Lung microvascular endothelial cell (primary cell): ENCODE results near the gene CYB561A3. TPM values are rescaled to one million over a fixed set of nuclear protein-coding genes. Genes with fewer than 3 reads are reported as not detected.
A peak's percentile ranks its signal among the peaks of the same experiment; 100 is the strongest.

Experiments used
- DNase-seq, 2 donors: peaks; one replicate each; pipeline versions ENCODE4 v3.0.0 to v3.0.0-alpha.2; 2010; ENCODE audit warnings: low read depth in 2 of 2
- total RNA-seq: library from RNA; depleted of rRNA; stranded (reverse); fragments of >200 nt; gene quantifications from 2 replicates; pipeline ENCODE4 v1.2.1, GENCODE V29; 2014

The CYB561A3 gene
- total RNA-seq, 1 donor from 2014 or later, result 76.4 TPM

- DNase-seq, result no peak
Measured at GRCh38 chr11:61345954-61346843, 15.5 kb downstream of the CYB561A3 start.

DNA sequence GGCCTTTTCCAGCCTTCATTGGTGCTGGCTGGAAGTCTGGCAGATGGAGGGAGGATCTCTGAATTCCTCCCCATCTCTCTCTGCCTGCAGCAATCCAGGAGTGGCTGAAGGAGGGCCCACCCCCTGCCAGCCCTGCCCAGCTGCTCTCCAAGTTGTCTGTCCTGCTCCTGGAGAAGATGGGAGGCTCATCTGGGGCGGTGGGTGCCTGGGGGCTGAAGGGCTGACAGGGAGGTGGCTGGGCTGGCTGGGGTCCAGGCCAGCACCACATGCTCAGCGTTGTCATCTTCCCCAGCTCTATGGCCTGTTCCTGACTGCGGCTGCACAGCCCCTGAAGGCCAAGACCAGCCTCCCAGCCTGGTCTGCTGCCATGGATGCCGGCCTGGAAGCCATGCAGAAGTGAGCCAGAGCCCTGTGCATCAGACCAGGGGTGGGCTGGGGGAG lies 16.5 kb downstream of the CYB561A3 start:
- no peak for DNase-seq

- no peak for DNase-seq
Measured at GRCh38 chr11:61343792-61344745, 17.6 kb downstream of the CYB561A3 start.

GRCh38 chr11:61342207-61342803 lies 19.4 kb downstream of the CYB561A3 start:
- DNase-seq, result no peak

DNA sequence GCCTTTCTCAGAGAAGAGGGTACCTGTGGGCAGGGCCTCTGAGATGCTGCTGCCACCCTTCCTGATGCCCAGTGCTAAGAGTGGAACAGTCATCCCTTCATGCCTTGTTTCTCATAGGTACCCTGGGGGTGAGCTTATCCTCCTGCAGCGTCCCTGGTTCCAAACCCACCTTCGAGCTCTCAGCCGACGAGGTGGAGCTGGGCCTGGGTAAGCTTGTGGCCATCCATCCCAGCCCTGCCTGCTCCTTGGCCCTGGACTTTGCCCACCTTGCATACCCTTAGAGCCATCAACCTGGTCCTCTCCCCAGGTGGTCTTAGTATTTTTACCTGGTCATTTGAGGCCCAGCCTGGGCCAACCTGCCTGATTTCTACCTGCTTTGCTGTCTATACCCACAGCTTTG lies 20.0 kb downstream of the CYB561A3 start:
- no peak for DNase-seq

- no peak for DNase-seq
Measured at GRCh38 chr11:61340979-61341378, 20.7 kb downstream of the CYB561A3 start.

GRCh38 chr11:61339490-61339878 lies 22.2 kb downstream of the CYB561A3 start:
- DNase-seq, result no peak

DNA sequence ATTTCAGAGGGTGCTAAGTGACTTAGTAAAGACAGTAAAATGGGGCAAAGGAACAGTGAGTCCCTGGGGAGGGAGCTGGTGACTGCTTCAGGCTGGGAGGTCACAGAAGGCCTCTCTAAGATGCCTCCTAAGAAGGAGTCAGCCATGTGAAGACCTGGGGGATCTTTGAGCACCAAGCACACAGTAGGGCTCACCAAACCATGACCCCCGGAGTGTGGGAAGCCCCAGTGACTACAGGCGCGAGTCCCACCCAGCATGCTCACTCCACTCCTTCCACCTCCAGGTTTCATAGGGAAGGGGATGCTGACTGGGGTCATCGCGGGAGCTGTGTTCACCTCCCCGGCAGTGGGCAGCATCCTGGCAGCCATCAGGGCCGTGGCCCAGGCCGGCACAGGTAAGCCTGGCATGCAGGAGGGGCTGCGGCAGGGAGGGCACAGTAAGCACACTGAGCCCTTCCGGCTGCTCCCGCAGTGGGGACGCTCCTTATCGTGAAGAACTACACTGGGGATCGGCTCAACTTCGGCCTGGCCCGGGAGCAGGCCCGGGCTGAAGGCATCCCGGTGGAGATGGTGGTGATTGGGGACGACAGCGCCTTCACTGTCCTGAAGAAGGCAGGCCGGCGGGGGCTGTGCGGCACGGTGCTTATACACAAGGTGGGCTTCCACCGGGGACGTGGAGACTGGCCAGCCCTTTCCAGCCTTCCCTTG lies 22.7 kb downstream of the CYB561A3 start:
- DNase-seq, result no peak

DNA sequence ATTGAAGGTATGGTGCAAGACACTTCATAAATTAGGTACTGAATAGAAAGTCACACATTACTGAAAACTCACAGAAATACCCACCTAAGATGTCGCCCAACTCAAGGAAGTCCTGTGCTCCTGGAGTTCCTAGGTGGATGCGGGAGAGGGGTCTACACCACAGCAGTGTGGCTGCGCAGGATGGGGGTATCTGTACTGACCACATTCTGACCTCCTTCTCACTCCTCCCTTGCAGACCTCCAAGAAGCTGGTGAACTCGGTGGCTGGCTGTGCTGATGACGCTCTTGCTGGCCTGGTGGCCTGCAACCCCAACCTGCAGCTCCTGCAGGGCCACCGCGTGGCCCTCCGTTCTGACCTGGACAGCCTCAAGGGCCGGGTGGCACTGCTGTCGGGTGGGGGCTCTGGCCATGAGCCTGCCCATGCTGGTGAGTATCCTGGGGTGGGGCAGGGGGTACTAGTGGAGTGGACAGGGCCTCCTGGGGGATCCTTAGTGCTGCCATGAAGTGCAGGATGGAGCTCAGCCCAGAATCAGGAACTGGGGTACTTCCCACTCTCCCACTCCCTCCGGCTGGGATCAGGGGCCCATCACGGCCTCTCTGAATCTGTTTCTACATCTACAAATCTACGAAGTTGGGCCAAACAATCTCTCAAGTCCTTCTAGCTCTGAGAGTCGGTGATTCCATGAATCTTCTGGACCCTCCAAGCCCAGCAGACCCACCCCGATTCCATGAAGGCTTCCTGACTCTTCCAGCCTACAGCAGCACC lies 23.8 kb downstream of the CYB561A3 start:
- DNase-seq, result no peak

- DNase-seq, result peak; percentile 74 to 89
Measured at GRCh38 chr11:61336171-61336935, 25.3 kb downstream of the CYB561A3 start.

DNA sequence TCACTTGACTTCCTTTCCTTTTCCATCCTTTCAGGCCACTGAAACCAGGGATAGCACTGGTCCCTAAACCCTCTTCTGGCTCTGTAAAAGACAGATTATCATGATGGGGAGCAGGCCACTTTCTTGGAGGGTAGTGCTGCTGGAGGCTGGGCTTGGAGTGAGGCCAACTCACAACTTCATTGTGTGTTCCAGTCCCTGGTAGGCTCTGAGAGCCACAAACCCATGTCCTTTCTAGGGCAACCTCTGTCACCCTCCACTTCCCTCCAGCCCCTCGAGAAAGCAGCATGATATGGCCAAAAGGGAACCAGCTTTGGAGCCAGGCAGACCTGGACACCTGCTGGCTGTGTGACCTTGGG lies 26.3 kb downstream of the CYB561A3 start:
- DNase-seq, result no peak

- DNase-seq, result no peak
Measured at GRCh38 chr11:61334434-61335354, 27.0 kb downstream of the CYB561A3 start.

DNA sequence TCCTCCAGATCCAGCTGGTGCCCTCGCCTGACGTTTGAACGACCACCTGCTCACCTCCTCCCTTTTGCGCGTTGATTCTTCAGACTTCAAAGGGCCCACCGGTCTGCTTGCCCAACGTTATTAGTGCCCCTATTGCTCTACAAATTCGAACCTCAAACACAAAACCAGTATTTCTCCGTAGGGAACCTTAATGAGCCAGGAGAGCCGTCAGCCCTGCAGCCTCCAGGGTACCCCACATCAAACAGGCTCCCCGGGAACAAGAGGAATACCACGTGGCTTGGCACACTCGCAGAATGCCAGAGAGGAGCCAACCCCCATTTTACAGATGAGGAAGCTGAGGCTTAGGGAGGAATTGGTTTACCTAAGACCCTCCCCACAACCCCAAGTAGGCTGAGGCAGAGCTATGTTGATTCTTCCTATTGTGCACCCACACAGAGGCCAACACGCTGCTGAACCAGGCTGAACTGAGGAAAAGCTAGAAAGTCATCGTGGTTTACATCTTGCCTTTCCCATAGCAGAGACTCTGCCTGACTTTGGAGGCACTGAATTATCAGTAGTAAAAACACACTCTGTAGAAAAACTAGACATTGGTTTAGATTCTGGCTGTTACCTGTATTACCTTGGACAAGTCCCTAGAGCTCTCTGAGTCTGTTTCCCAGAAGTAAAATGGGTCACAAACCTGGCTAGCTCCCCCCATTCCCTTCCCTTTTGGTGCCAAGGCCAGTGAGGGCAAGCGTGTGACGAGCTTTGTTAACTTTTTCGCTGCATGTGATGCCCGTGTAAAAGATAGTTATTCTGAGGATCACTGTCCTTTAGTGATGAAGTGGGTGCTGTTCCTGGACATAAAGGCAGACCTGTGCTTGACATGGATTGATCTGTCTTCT lies 27.9 kb downstream of the CYB561A3 start:
- no peak for DNase-seq

DNA sequence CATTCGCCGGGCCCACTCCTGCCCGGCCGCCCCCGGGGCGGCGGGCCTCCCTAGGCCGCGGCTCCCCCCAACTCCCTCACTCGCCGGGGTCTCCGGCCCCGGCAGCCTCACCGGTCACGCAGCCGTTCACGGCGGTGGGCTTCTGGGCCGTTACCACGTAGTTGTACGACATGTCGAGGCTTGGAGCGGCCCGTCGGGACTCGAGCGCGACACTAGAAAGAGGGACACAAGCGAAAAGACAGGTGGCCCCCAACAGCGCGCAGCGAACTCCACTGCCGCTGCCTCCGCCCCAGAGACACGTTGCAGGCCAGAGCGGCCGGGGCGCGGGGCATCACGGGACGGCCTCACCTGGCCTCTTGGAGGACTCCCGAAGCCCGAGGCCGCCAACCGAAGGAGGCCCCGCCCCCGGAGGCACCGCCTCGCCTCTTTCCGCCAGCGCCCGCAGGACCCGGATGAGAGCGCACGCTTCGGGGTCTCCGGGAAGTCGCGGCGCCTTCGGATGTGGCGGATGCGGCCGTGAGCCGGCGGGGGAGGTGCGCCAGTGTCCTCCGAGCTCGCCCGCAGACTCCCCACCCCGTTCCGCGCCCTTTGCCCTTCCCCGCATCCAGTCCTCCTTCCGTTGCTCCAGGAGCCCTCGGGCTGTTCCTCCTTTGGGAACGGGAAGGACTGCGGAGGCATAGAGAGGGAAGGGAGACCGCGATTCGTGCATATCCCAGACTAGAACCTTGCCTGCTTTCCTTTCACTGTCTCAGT lies 28.7 kb downstream of the CYB561A3 start, which contains the start of the genes DDB1 and TKFC:
Gene DDB1 (minus strand): TSS at position 309 of the 753 bp plus-strand sequence. CDS start 137 bp downstream, at position 172.
Gene TKFC (plus strand): TSS at position 432 of the 753 bp plus-strand sequence. CDS start 1,501 bp downstream, outside the sequence.
- DNase-seq, result peak; percentile 91 to 92

GRCh38 chr11:61332281-61332796 lies 29.3 kb downstream of the CYB561A3 start:
- peak; percentile 38 to 46 for DNase-seq

DNA sequence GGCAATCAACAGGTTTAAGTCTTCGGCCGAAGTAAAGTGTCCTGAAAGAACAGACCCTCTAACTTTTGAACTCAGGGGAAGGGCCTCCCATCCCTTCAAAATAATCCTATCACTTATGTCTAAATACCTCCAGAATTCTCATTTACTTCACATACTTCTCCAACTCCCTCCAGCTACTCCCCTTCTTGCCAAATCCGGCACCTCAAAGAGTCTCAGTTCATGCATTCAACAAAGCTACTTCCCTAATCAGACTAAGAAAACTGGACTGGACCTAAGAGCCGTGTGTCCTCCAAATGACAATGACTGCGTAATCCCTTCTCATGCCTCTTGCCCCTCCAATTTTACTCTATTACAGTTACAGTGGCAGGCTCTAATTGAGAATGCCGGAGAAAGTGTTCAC lies 30.0 kb downstream of the CYB561A3 start:
- DNase-seq, result no peak
